ENCODE measurements around the gene PDIA2.

The PDIA2 gene

DNA sequence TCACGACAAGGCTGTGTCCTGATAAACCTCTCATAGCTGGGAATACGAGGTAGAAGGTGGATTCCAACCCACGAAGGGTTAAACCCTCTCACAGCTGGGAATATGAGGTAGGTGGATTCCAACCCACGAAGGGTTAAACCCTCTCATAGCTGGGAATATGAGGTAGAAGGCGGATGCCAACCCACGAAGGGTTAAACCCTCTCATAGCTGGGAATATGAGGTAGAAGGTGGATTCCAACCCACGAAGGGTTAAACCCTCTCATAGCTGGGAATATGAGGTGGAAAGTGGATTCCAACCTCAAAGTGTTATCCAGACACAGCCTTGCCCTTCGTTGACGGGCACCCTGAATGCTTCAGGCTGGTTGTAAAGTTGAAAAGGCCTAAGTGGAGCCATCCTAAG lies 38.6 kb downstream of the PDIA2 start:
- no peak overlapping the region for H3K4me3 ChIP-seq (replicated peaks; ENCODE audit: insufficient read depth, low read length)
- no peak for DNase-seq (ENCODE audit: low read depth in 1 of 2, low spot score in 1 of 2)
- TF ChIP-seq, protein P1, sequence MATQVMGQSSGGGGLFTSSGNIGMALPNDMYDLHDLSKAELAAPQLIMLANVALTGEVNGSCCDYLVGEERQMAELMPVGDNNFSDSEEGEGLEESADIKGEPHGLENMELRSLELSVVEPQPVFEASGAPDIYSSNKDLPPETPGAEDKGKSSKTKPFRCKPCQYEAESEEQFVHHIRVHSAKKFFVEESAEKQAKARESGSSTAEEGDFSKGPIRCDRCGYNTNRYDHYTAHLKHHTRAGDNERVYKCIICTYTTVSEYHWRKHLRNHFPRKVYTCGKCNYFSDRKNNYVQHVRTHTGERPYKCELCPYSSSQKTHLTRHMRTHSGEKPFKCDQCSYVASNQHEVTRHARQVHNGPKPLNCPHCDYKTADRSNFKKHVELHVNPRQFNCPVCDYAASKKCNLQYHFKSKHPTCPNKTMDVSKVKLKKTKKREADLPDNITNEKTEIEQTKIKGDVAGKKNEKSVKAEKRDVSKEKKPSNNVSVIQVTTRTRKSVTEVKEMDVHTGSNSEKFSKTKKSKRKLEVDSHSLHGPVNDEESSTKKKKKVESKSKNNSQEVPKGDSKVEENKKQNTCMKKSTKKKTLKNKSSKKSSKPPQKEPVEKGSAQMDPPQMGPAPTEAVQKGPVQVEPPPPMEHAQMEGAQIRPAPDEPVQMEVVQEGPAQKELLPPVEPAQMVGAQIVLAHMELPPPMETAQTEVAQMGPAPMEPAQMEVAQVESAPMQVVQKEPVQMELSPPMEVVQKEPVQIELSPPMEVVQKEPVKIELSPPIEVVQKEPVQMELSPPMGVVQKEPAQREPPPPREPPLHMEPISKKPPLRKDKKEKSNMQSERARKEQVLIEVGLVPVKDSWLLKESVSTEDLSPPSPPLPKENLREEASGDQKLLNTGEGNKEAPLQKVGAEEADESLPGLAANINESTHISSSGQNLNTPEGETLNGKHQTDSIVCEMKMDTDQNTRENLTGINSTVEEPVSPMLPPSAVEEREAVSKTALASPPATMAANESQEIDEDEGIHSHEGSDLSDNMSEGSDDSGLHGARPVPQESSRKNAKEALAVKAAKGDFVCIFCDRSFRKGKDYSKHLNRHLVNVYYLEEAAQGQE (IDR thresholded peaks at IDR 0.05; ENCODE audit: insufficient replicate concordance, low read depth): no peak
- TF ChIP-seq SPI1 (IDR thresholded peaks at IDR 0.05; ENCODE audit: borderline replicate concordance, low read depth) (no peak), POLR2AphosphoS5 (IDR thresholded peaks at IDR 0.05; ENCODE audit: low read depth) (no peak), GABPA (IDR thresholded peaks at IDR 0.05; ENCODE audit: low read depth) (no peak)
- TF ChIP-seq, protein P2, sequence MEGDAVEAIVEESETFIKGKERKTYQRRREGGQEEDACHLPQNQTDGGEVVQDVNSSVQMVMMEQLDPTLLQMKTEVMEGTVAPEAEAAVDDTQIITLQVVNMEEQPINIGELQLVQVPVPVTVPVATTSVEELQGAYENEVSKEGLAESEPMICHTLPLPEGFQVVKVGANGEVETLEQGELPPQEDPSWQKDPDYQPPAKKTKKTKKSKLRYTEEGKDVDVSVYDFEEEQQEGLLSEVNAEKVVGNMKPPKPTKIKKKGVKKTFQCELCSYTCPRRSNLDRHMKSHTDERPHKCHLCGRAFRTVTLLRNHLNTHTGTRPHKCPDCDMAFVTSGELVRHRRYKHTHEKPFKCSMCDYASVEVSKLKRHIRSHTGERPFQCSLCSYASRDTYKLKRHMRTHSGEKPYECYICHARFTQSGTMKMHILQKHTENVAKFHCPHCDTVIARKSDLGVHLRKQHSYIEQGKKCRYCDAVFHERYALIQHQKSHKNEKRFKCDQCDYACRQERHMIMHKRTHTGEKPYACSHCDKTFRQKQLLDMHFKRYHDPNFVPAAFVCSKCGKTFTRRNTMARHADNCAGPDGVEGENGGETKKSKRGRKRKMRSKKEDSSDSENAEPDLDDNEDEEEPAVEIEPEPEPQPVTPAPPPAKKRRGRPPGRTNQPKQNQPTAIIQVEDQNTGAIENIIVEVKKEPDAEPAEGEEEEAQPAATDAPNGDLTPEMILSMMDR (IDR thresholded peaks at IDR 0.05; ENCODE audit: insufficient read depth, low read length): no peak
- H3K27ac ChIP-seq (replicated peaks): no peak overlapping the region
- no peaks in the 10 kb centered on the region for H3K27me3 ChIP-seq (ENCODE audit: insufficient read depth, poor library complexity, severe bottlenecking)

GRCh38 chr16:322476-323143 lies 39.6 kb downstream of the PDIA2 start:
- DNase-seq (ENCODE audit: low read depth in 1 of 2, low spot score in 1 of 2): no peak
- Histone ChIP-seq H3K27ac (replicated peaks) (no peak overlapping the region), H3K4me3 (replicated peaks; ENCODE audit: insufficient read depth, low read length) (no peak overlapping the region), H3K27me3 (ENCODE audit: insufficient read depth, poor library complexity, severe bottlenecking) (no peaks in the 10 kb centered on the region)
- TF ChIP-seq, protein P2 (IDR thresholded peaks at IDR 0.05; ENCODE audit: insufficient read depth, low read length): no peak
- TF ChIP-seq GABPA (IDR thresholded peaks at IDR 0.05; ENCODE audit: low read depth): no peak
- no peak for TF ChIP-seq SPI1 (IDR thresholded peaks at IDR 0.05; ENCODE audit: borderline replicate concordance, low read depth)
- TF ChIP-seq, protein P1 (IDR thresholded peaks at IDR 0.05; ENCODE audit: insufficient replicate concordance, low read depth): no peak
- TF ChIP-seq POLR2AphosphoS5 (IDR thresholded peaks at IDR 0.05; ENCODE audit: low read depth): no peak

DNA sequence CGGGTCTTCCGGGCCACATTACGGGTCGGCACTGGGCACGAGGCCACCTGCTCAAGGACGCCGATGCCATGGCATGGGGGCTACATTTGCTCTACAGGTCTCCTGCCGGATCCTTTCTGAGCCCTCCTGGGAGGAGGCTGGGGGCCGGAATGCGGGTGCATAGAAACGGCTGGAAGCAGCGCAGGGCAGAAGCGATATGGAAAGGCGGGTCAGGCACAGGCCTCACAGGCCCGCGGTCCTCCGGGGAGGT lies 41.2 kb downstream of the PDIA2 start:
- Histone ChIP-seq H3K27ac (replicated peaks) (no peak overlapping the region; the same call in 1 of the 2 replicates), H3K27me3 (ENCODE audit: insufficient read depth, poor library complexity, severe bottlenecking) (no peaks in the 10 kb centered on the region), H3K4me3 (replicated peaks; ENCODE audit: insufficient read depth, low read length) (no peak overlapping the region)
- DNase-seq (ENCODE audit: low read depth in 1 of 2, low spot score in 1 of 2): no peak
- TF ChIP-seq GABPA (IDR thresholded peaks at IDR 0.05; ENCODE audit: low read depth) (no peak), POLR2AphosphoS5 (IDR thresholded peaks at IDR 0.05; ENCODE audit: low read depth) (no peak), SPI1 (IDR thresholded peaks at IDR 0.05; ENCODE audit: borderline replicate concordance, low read depth) (no peak)
- TF ChIP-seq, protein P1 (IDR thresholded peaks at IDR 0.05; ENCODE audit: insufficient replicate concordance, low read depth): no peak
- TF ChIP-seq, protein P2 (IDR thresholded peaks at IDR 0.05; ENCODE audit: insufficient read depth, low read length): no peak

Measured in HL-60 (cell line).